Upper lobe of left lung (tissue), 4 donors: ENCODE results near the gene IQGAP1.
"Not testable (repeated sequence)": the region's sequence is repeated elsewhere in the genome, so short reads cannot be mapped to it uniquely, and the experiment has no call there.

Experiments
- EP300 ChIP-seq, 4 donors: sonication (generic); formaldehyde crosslinking; IDR thresholded peaks; one replicate each; pipeline ENCODE4 v1.5.1; 2017; ENCODE audit warnings: antibody characterized with exemption in 4 of 4, control low read depth in 2 of 4
- TF ChIP-seq, protein P1 (sequence below), 6 experiments: fragments of 450-650 bp in 4 of 6; fragments of 200-600 bp in 2 of 6; sonication (generic) in 2 of 6; IDR thresholded peaks; one replicate each; pipeline ENCODE4 v1.5.1; 2016 to 2019; ENCODE audit warnings: antibody characterized with exemption in 6 of 6

DNA sequence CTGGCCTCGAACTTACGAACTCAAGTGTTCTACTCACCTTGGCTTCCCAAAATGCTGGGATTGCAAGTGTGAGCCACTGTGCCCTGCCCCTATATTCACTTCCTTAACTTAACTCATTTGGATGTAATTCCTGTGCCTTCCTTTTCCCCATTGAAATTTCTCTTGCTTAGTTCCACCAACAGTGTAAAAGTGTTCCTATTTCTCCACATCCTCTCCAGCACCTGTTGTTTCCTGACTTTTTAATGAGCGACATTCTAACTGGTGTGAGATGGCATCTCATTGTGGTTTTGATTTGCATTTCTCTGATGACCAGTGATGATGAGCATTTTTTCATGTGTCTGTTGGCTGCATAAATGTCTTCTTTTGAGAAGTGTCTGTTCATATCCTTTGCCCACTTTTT lies 21.5 kb downstream of the IQGAP1 start:
- TF ChIP-seq, protein P1, sequence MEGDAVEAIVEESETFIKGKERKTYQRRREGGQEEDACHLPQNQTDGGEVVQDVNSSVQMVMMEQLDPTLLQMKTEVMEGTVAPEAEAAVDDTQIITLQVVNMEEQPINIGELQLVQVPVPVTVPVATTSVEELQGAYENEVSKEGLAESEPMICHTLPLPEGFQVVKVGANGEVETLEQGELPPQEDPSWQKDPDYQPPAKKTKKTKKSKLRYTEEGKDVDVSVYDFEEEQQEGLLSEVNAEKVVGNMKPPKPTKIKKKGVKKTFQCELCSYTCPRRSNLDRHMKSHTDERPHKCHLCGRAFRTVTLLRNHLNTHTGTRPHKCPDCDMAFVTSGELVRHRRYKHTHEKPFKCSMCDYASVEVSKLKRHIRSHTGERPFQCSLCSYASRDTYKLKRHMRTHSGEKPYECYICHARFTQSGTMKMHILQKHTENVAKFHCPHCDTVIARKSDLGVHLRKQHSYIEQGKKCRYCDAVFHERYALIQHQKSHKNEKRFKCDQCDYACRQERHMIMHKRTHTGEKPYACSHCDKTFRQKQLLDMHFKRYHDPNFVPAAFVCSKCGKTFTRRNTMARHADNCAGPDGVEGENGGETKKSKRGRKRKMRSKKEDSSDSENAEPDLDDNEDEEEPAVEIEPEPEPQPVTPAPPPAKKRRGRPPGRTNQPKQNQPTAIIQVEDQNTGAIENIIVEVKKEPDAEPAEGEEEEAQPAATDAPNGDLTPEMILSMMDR (IDR thresholded peaks at IDR 0.05): not testable (repeated sequence)
- TF ChIP-seq EP300 (IDR thresholded peaks at IDR 0.05): not testable (repeated sequence)
